ENCODE results near the gene P2RY10. TPM values are rescaled to one million over a fixed set of nuclear protein-coding genes. Genes with fewer than 3 reads are reported as not detected.

Gene P2RY10
- total RNA-seq, 1 experiment from 2014 or later = not detected

DNA sequence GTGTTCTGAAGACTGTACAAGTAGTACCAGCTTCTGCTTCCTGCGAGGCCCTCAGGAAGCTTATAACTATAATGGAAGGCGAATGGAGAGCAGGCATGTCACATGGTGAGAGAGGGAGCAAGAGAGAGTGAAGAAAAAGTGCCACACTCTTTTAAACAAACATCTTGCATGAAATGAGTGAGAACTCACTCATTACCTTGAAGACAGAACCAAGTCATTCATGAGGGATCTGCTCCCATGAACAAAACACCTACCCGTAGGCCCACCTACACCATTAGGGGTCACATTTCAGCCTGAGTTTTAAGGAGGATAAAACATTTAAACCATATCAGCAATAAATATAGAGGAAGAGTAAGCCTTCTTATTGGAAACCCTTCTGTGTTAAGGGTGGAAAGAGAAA, 19.4 kb downstream of the P2RY10 start:
- ChIA-PET CTCF (no interaction called here), POLR2A (ENCODE audit: low non-redundant PET) (no interaction called here)
- Histone ChIP-seq H3K9me3 (ENCODE audit: low read depth, low read length, poor library complexity, severe bottlenecking) (peaks cover 5% of the 10 kb centered on the region), H3K27me3 (replicated peaks; ENCODE audit: insufficient read depth, low read depth, low read length, poor library complexity) (no peaks in the 10 kb centered on the region), H3K27ac (ENCODE audit: low read depth, low read length, poor library complexity, severe bottlenecking) (no peak overlapping the region), H3K36me3 (ENCODE audit: insufficient read depth, low read length, poor library complexity, severe bottlenecking) (no peaks in the 10 kb centered on the region), H3K4me3 (ENCODE audit: low read depth, low read length, poor library complexity, severe bottlenecking) (no peak overlapping the region), H3K4me1 (ENCODE audit: insufficient read depth, low read length, poor library complexity, severe bottlenecking) (no peaks in the 10 kb centered on the region)
- TF ChIP-seq EZH2 (IDR thresholded peaks at IDR 0.05; ENCODE audit: borderline replicate concordance, low read depth, low read length, poor library complexity, severe bottlenecking) = no peak
- intact Hi-C loops (cut with micrococcal nuclease; ENCODE audit: unreplicated experiment) = no loop called here
- no TSS peak for BruUV-seq (replicated peaks)
- no peak for DNase-seq (ENCODE audit: low spot score)

DNA sequence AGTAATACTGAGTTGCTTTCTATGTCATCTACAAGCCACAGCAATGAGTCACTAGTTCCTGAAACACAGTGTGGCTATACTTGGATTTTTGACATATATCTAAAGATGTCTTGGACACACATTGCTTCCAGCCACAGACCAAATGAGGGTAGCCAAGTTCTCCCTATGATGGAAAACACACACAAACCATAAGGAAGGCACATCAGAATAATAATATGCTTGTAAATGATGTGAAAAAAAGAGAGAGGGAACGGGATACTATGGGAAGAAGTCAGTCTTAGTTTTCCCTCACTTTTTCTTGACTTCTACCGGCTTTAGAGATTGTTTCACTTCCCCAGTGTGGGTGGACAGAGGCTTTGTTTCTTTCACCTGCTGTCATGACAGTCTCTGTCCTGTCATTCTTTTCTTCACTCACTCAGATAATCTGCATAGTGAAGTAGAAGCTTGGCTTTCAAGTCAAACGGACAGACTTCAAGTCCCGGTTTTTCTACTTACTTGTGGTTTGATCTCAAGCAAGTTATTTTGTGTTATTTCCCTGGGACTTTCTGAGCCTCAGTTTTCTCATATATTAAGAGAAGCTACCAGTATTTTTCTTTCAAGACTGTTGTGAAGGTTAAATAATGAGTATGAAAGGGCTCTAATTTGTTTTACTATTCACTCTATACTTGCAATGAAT, 34.7 kb downstream of the P2RY10 start:
- intact Hi-C loops (cut with micrococcal nuclease; ENCODE audit: unreplicated experiment) = no loop called here
- Histone ChIP-seq H3K9me3 (ENCODE audit: low read depth, low read length, poor library complexity, severe bottlenecking) (no peaks in the 10 kb centered on the region), H3K4me1 (ENCODE audit: insufficient read depth, low read length, poor library complexity, severe bottlenecking) (no peaks in the 10 kb centered on the region), H3K27ac (ENCODE audit: low read depth, low read length, poor library complexity, severe bottlenecking) (no peak overlapping the region), H3K27me3 (replicated peaks; ENCODE audit: insufficient read depth, low read depth, low read length, poor library complexity) (no peaks in the 10 kb centered on the region), H3K4me3 (ENCODE audit: low read depth, low read length, poor library complexity, severe bottlenecking) (no peak overlapping the region), H3K36me3 (ENCODE audit: insufficient read depth, low read length, poor library complexity, severe bottlenecking) (no peaks in the 10 kb centered on the region)
- TF ChIP-seq CTCF (conservative IDR thresholded peaks at IDR 0.05; ENCODE audit: low read depth, low read length) (no peak), EZH2 (IDR thresholded peaks at IDR 0.05; ENCODE audit: borderline replicate concordance, low read depth, low read length, poor library complexity, severe bottlenecking) (no peak)
- ChIA-PET CTCF (no interaction called here), POLR2A (ENCODE audit: low non-redundant PET) (no interaction called here)
- BruUV-seq (replicated peaks) = no TSS peak
- DNase-seq (ENCODE audit: low spot score) = no peak

- H3K27ac ChIP-seq (ENCODE audit: low read depth, low read length, poor library complexity, severe bottlenecking) = no peak overlapping the region
- CTCF ChIA-PET = no interaction called here
- no peak overlapping the region for H3K4me3 ChIP-seq (ENCODE audit: low read depth, low read length, poor library complexity, severe bottlenecking)
- no peak for TF ChIP-seq EZH2 (IDR thresholded peaks at IDR 0.05; ENCODE audit: borderline replicate concordance, low read depth, low read length, poor library complexity, severe bottlenecking)
- no peak for TF ChIP-seq CTCF (conservative IDR thresholded peaks at IDR 0.05; ENCODE audit: low read depth, low read length)
- BruUV-seq (replicated peaks) = no TSS peak
- H3K36me3 ChIP-seq (ENCODE audit: insufficient read depth, low read length, poor library complexity, severe bottlenecking) = no peaks in the 10 kb centered on the region
- DNase-seq (ENCODE audit: low spot score) = no peak
- H3K4me1 ChIP-seq (ENCODE audit: insufficient read depth, low read length, poor library complexity, severe bottlenecking) = no peaks in the 10 kb centered on the region
- intact Hi-C loops (cut with micrococcal nuclease; ENCODE audit: unreplicated experiment) = no loop called here
- peaks cover 9% of the 10 kb centered on the region for H3K9me3 ChIP-seq (ENCODE audit: low read depth, low read length, poor library complexity, severe bottlenecking)
- H3K27me3 ChIP-seq (replicated peaks; ENCODE audit: insufficient read depth, low read depth, low read length, poor library complexity) = no peaks in the 10 kb centered on the region
- POLR2A ChIA-PET (ENCODE audit: low non-redundant PET) = no interaction called here
These were observed 44.2 kb downstream of the P2RY10 start for GRCh38 chrX:78989349-78989748.

Data from A673 (cell line).